GM18907 (cell line): ENCODE measurements around the gene CSPG4.
"Not testable (repeated sequence)": the region's sequence is repeated elsewhere in the genome, so short reads cannot be mapped to it uniquely, and the experiment has no call there.

Source experiments
- ATAC-seq: cut with Tn5 transposase; IDR thresholded peaks from one replicate; pipeline ENCODE4 v1.9.1; 2021; ENCODE audit warnings: mild to moderate bottlenecking, moderate library complexity; ENCODE audit not compliant: unreplicated experiment

Gene CSPG4

GRCh38 chr15:75705854-75706681, 6.6 kb downstream of the CSPG4 start:
- no peak for ATAC-seq

- ATAC-seq: not testable (repeated sequence)
These were observed 7.3 kb downstream of the CSPG4 start for GRCh38 chr15:75705375-75705774.

GRCh38 chr15:75704618-75705017, 8.0 kb downstream of the CSPG4 start:
- no peak for ATAC-seq

- no peak for ATAC-seq
These were observed 8.4 kb downstream of the CSPG4 start for GRCh38 chr15:75704263-75704615.

- ATAC-seq: not testable (repeated sequence)
These were observed 9.0 kb downstream of the CSPG4 start for GRCh38 chr15:75703440-75704262.

GRCh38 chr15:75702436-75702835, 10.2 kb downstream of the CSPG4 start:
- ATAC-seq: no peak

GRCh38 chr15:75701071-75702003, 11.3 kb downstream of the CSPG4 start:
- ATAC-seq: not testable (repeated sequence)

- ATAC-seq: peak; percentile 54
These were observed 12.4 kb downstream of the CSPG4 start for GRCh38 chr15:75699961-75700874.

- not testable (repeated sequence) for ATAC-seq
These were observed 13.1 kb downstream of the CSPG4 start for GRCh38 chr15:75699517-75699916.

- not testable (repeated sequence) for ATAC-seq
These were observed 14.5 kb downstream of the CSPG4 start for GRCh38 chr15:75697974-75698747.

- no peak for ATAC-seq
These were observed 15.1 kb downstream of the CSPG4 start for GRCh38 chr15:75697523-75697922.

GRCh38 chr15:75696854-75697259, 15.8 kb downstream of the CSPG4 start:
- ATAC-seq: no peak

GRCh38 chr15:75696311-75696720, 16.3 kb downstream of the CSPG4 start:
- no peak for ATAC-seq

GRCh38 chr15:75695634-75696310, 16.9 kb downstream of the CSPG4 start:
- no peak for ATAC-seq

GRCh38 chr15:75695220-75695619, 17.4 kb downstream of the CSPG4 start:
- no peak for ATAC-seq

GRCh38 chr15:75694241-75695182, 18.1 kb downstream of the CSPG4 start:
- ATAC-seq: no peak

- ATAC-seq: no peak
These were observed 19.0 kb downstream of the CSPG4 start for GRCh38 chr15:75693501-75694240.
